ENCODE results near the gene LCA5L. TPM values are rescaled to one million over a fixed set of nuclear protein-coding genes. Genes with fewer than 3 reads are reported as not detected.

The LCA5L gene
- total and polyA plus RNA-seq, 2 of the 13 experiments (the other 11 are each of a cell fraction or from before 2014, with no cell fraction given): 0.13 to 0.55 TPM

- TF ChIP-seq RERE (CRISPR knock-in tag; IDR thresholded peaks at IDR 0.05; ENCODE audit: low read depth) (no peak), HIVEP1 (CRISPR knock-in tag; IDR thresholded peaks at IDR 0.05) (no peak), SP2 (CRISPR knock-in tag; IDR thresholded peaks at IDR 0.05) (no peak), DPF2 (CRISPR knock-in tag; IDR thresholded peaks at IDR 0.05; ENCODE audit: borderline replicate concordance, low read depth) (peak; percentile 65; the same call in 1 of the 2 replicates), TBX3 (IDR thresholded peaks at IDR 0.05; ENCODE audit: borderline replicate concordance) (no peak), ZNF235 (CRISPR knock-in tag; IDR thresholded peaks at IDR 0.05; ENCODE audit: borderline replicate concordance) (no peak), YEATS2 (CRISPR knock-in tag; IDR thresholded peaks at IDR 0.05; ENCODE audit: borderline replicate concordance) (peak; percentile 50; the same call in 1 of the 2 replicates), ZNF772 (CRISPR knock-in tag; IDR thresholded peaks at IDR 0.05) (peak; percentile 72), ZNF83 (CRISPR knock-in tag; IDR thresholded peaks at IDR 0.05; ENCODE audit: borderline replicate concordance) (no peak; the same call in 1 of the 2 replicates), KDM5A (IDR thresholded peaks at IDR 0.05; ENCODE audit: borderline replicate concordance, low read length) (no peak), ZNF484 (CRISPR knock-in tag; IDR thresholded peaks at IDR 0.05; ENCODE audit: borderline replicate concordance, low read depth) (no peak), SKIL (CRISPR knock-in tag; IDR thresholded peaks at IDR 0.05; ENCODE audit: borderline replicate concordance) (peak; percentile 63; the same call in 1 of the 2 replicates), KDM6A (CRISPR knock-in tag; IDR thresholded peaks at IDR 0.05; ENCODE audit: low read depth) (peak; percentile 95), ZBTB49 (CRISPR knock-in tag; IDR thresholded peaks at IDR 0.05; ENCODE audit: borderline replicate concordance) (no peak), NPAS2 (CRISPR knock-in tag; IDR thresholded peaks at IDR 0.05; ENCODE audit: borderline replicate concordance) (no peak), ZBTB7B (CRISPR knock-in tag; IDR thresholded peaks at IDR 0.05) (peak; percentile 66; the same call in 1 of the 2 replicates), TSC22D2 (CRISPR knock-in tag; IDR thresholded peaks at IDR 0.05; ENCODE audit: borderline replicate concordance) (no peak; the same call in none of the 2 replicates), ZFYVE20 (CRISPR knock-in tag; IDR thresholded peaks at IDR 0.05; ENCODE audit: borderline replicate concordance, low read depth) (no peak)
Observed at GRCh38 chr21:39385299-39386145, 60.1 kb downstream of the LCA5L start (continued).
